ENCODE results near the gene ZNF580.

GRCh38 chr19:55644191-55644833, 3.5 kb downstream of the ZNF580 start:
- TF ChIP-seq CTCF (IDR thresholded peaks at IDR 0.05) (no peak), POLR2A (IDR thresholded peaks at IDR 0.05) (no peak)

Measured in ovary (tissue), 3 donors.